ENCODE data around the gene TSHZ2. TPM values are rescaled to one million over a fixed set of nuclear protein-coding genes. Genes with fewer than 3 reads are reported as not detected.

The TSHZ2 gene
- total RNA-seq, 2 experiments from 2014 or later, result 0.13 TPM; not detected in 1

- no peaks in the 10 kb centered on the region for H3K4me1 Mint-ChIP-seq (ENCODE audit: low read depth)
- H3K9me3 Mint-ChIP-seq (ENCODE audit: insufficient read depth), result no peaks in the 10 kb centered on the region
- no peaks in the 10 kb centered on the region for H3K36me3 Mint-ChIP-seq (ENCODE audit: low read depth)
- DNase-seq, result no peak
- no peaks in the 10 kb centered on the region for H3K27me3 Mint-ChIP-seq (ENCODE audit: low read depth)
- CTCF ChIA-PET, result no interaction called here
- H3K4me3 Mint-ChIP-seq, result no peak overlapping the region
- POLR2A ChIA-PET, result no interaction called here
- no peak overlapping the region for H3K27ac Mint-ChIP-seq
- ATAC-seq, result no peak
Observed at GRCh38 chr20:53042521-53042920, 70.4 kb downstream of the TSHZ2 start.

GRCh38 chr20:53044296-53044695, 72.1 kb downstream of the TSHZ2 start:
- no peaks in the 10 kb centered on the region for H3K4me1 Mint-ChIP-seq (ENCODE audit: low read depth)
- DNase-seq, result no peak
- H3K9me3 Mint-ChIP-seq (ENCODE audit: insufficient read depth), result no peaks in the 10 kb centered on the region
- H3K27me3 Mint-ChIP-seq (ENCODE audit: low read depth), result no peaks in the 10 kb centered on the region
- ATAC-seq, result no peak
- no peak overlapping the region for H3K4me3 Mint-ChIP-seq
- H3K36me3 Mint-ChIP-seq (ENCODE audit: low read depth), result no peaks in the 10 kb centered on the region
- no peak overlapping the region for H3K27ac Mint-ChIP-seq
- ChIA-PET POLR2A (no interaction called here), CTCF (interaction anchor here (0.6 kb wide), 1 partner anchor 29 kb away, joined by 3 read pairs; no protein-coding TSS in a partner anchor)

- POLR2A ChIA-PET, result interaction anchor here (0.6 kb wide), 1 partner anchor 65 kb away, joined by 5 read pairs; no protein-coding TSS in a partner anchor
- DNase-seq (no peak), ATAC-seq (no peak)
- CTCF ChIA-PET, result no interaction called here
- H3K36me3 Mint-ChIP-seq (ENCODE audit: low read depth), result no peaks in the 10 kb centered on the region
- no peak overlapping the region for H3K27ac Mint-ChIP-seq
- no peaks in the 10 kb centered on the region for H3K9me3 Mint-ChIP-seq (ENCODE audit: insufficient read depth)
- no peaks in the 10 kb centered on the region for H3K4me1 Mint-ChIP-seq (ENCODE audit: low read depth)
- H3K27me3 Mint-ChIP-seq (ENCODE audit: low read depth), result no peaks in the 10 kb centered on the region
- H3K4me3 Mint-ChIP-seq, result no peak overlapping the region
Observed at GRCh38 chr20:53045941-53046340, 73.8 kb downstream of the TSHZ2 start.

- DNase-seq, result no peak
- ATAC-seq, result no peak
- Mint-ChIP-seq H3K36me3 (ENCODE audit: low read depth) (no peaks in the 10 kb centered on the region), H3K27me3 (ENCODE audit: low read depth) (no peaks in the 10 kb centered on the region), H3K27ac (no peak overlapping the region), H3K4me3 (no peak overlapping the region), H3K9me3 (ENCODE audit: insufficient read depth) (no peaks in the 10 kb centered on the region), H3K4me1 (ENCODE audit: low read depth) (no peaks in the 10 kb centered on the region)
- CTCF ChIA-PET, result interaction anchor here (0.6 kb wide), 1 partner anchor 175 kb away, joined by 3 read pairs; no protein-coding TSS in a partner anchor
- POLR2A ChIA-PET, result no interaction called here
Observed at GRCh38 chr20:53047203-53047602, 75.0 kb downstream of the TSHZ2 start.

- H3K36me3 Mint-ChIP-seq (ENCODE audit: low read depth), result no peaks in the 10 kb centered on the region
- H3K4me1 Mint-ChIP-seq (ENCODE audit: low read depth), result no peaks in the 10 kb centered on the region
- no peaks in the 10 kb centered on the region for H3K9me3 Mint-ChIP-seq (ENCODE audit: insufficient read depth)
- H3K4me3 Mint-ChIP-seq, result no peak overlapping the region
- DNase-seq (no peak), ATAC-seq (no peak)
- POLR2A ChIA-PET, result no interaction called here
- CTCF ChIA-PET, result interaction anchor here (1.3 kb wide), 1 partner anchor 12 kb away, joined by 3 read pairs; no protein-coding TSS in a partner anchor
- H3K27ac Mint-ChIP-seq, result no peak overlapping the region
- H3K27me3 Mint-ChIP-seq (ENCODE audit: low read depth), result no peaks in the 10 kb centered on the region
Observed at GRCh38 chr20:53048387-53048786, 76.2 kb downstream of the TSHZ2 start.

- Mint-ChIP-seq H3K4me3 (no peak overlapping the region), H3K27me3 (ENCODE audit: low read depth) (peaks cover 2% of the 10 kb centered on the region), H3K27ac (no peak overlapping the region), H3K36me3 (ENCODE audit: low read depth) (no peaks in the 10 kb centered on the region), H3K4me1 (ENCODE audit: low read depth) (no peaks in the 10 kb centered on the region), H3K9me3 (ENCODE audit: insufficient read depth) (no peaks in the 10 kb centered on the region)
- ChIA-PET POLR2A (no interaction called here), CTCF (no interaction called here)
- DNase-seq (no peak), ATAC-seq (no peak)
Observed at GRCh38 chr20:53050338-53050737, 78.2 kb downstream of the TSHZ2 start.

- ChIA-PET CTCF (no interaction called here), POLR2A (no interaction called here)
- Mint-ChIP-seq H3K36me3 (ENCODE audit: low read depth) (no peaks in the 10 kb centered on the region), H3K27ac (no peak overlapping the region), H3K4me3 (no peak overlapping the region), H3K9me3 (ENCODE audit: insufficient read depth) (no peaks in the 10 kb centered on the region), H3K4me1 (ENCODE audit: low read depth) (no peaks in the 10 kb centered on the region), H3K27me3 (ENCODE audit: low read depth) (peaks cover 5% of the 10 kb centered on the region)
- ATAC-seq (no peak), DNase-seq (no peak)
Observed at GRCh38 chr20:53052380-53052779, 80.2 kb downstream of the TSHZ2 start.

- no peaks in the 10 kb centered on the region for H3K9me3 Mint-ChIP-seq (ENCODE audit: insufficient read depth)
- no peak for ATAC-seq
- peaks cover 5% of the 10 kb centered on the region for H3K27me3 Mint-ChIP-seq (ENCODE audit: low read depth)
- H3K27ac Mint-ChIP-seq, result no peak overlapping the region
- H3K4me3 Mint-ChIP-seq, result no peak overlapping the region
- POLR2A ChIA-PET, result no interaction called here
- no peaks in the 10 kb centered on the region for H3K36me3 Mint-ChIP-seq (ENCODE audit: low read depth)
- CTCF ChIA-PET, result no interaction called here
- H3K4me1 Mint-ChIP-seq (ENCODE audit: low read depth), result no peaks in the 10 kb centered on the region
- DNase-seq, result no peak
Observed at GRCh38 chr20:53053595-53053994, 81.4 kb downstream of the TSHZ2 start.

GRCh38 chr20:53055367-53056067, 83.4 kb downstream of the TSHZ2 start:
- Mint-ChIP-seq H3K27me3 (ENCODE audit: low read depth) (peaks cover 5% of the 10 kb centered on the region), H3K36me3 (ENCODE audit: low read depth) (no peaks in the 10 kb centered on the region), H3K4me1 (ENCODE audit: low read depth) (no peaks in the 10 kb centered on the region), H3K4me3 (no peak overlapping the region), H3K27ac (no peak overlapping the region), H3K9me3 (ENCODE audit: insufficient read depth) (no peaks in the 10 kb centered on the region)
- DNase-seq, result no peak
- ChIA-PET CTCF (no interaction called here), POLR2A (no interaction called here)
- no peak for ATAC-seq

GRCh38 chr20:53057579-53057978, 85.4 kb downstream of the TSHZ2 start:
- no peaks in the 10 kb centered on the region for H3K36me3 Mint-ChIP-seq (ENCODE audit: low read depth)
- ATAC-seq, result no peak

GRCh38 chr20:53059848-53060247, 87.7 kb downstream of the TSHZ2 start:
- CTCF ChIA-PET, result interaction anchor here (1.2 kb wide), 1 partner anchor 11 kb away, joined by 3 read pairs; no protein-coding TSS in a partner anchor
- no peaks in the 10 kb centered on the region for H3K36me3 Mint-ChIP-seq (ENCODE audit: low read depth)
- no peak overlapping the region for H3K27ac Mint-ChIP-seq
- peaks cover 3% of the 10 kb centered on the region for H3K27me3 Mint-ChIP-seq (ENCODE audit: low read depth)
- DNase-seq, result no peak
- H3K4me1 Mint-ChIP-seq (ENCODE audit: low read depth), result no peaks in the 10 kb centered on the region
- no peaks in the 10 kb centered on the region for H3K9me3 Mint-ChIP-seq (ENCODE audit: insufficient read depth)
- ATAC-seq, result no peak
- POLR2A ChIA-PET, result no interaction called here
- no peak overlapping the region for H3K4me3 Mint-ChIP-seq

More at GRCh38 chr20:53057579-53057978, 85.4 kb downstream of the TSHZ2 start:
- no peaks in the 10 kb centered on the region for H3K9me3 Mint-ChIP-seq (ENCODE audit: insufficient read depth)
- H3K27ac Mint-ChIP-seq, result no peak overlapping the region
- H3K4me3 Mint-ChIP-seq, result no peak overlapping the region
- H3K4me1 Mint-ChIP-seq (ENCODE audit: low read depth), result no peaks in the 10 kb centered on the region
- DNase-seq, result no peak
- H3K27me3 Mint-ChIP-seq (ENCODE audit: low read depth), result peaks cover 5% of the 10 kb centered on the region
- ChIA-PET POLR2A (no interaction called here), CTCF (no interaction called here)

GRCh38 chr20:53061192-53062108, 89.3 kb downstream of the TSHZ2 start:
- Mint-ChIP-seq H3K27me3 (ENCODE audit: low read depth) (no peaks in the 10 kb centered on the region), H3K4me3 (no peak overlapping the region), H3K9me3 (ENCODE audit: insufficient read depth) (no peaks in the 10 kb centered on the region), H3K36me3 (ENCODE audit: low read depth) (no peaks in the 10 kb centered on the region), H3K27ac (no peak overlapping the region), H3K4me1 (ENCODE audit: low read depth) (no peaks in the 10 kb centered on the region)
- CTCF ChIA-PET, result interaction anchor here (1.0 kb wide), 1 partner anchor 60 kb away, joined by 3 read pairs; no protein-coding TSS in a partner anchor
- POLR2A ChIA-PET, result no interaction called here
- DNase-seq, result no peak
- no peak for ATAC-seq

Data from activated CD8-positive, alpha-beta T cell treated with anti-CD3 and anti-CD28 coated beads, Interleukin-2, amount 10 ng/mL, durations not matched to agents 7 days and 5 days (primary cell).